ENCODE results near the gene FAM98C.

FAM98C gene

GRCh38 chr19:38385804-38386257, 17.1 kb upstream of the FAM98C start:
- H3K4me1 ChIP-seq (ENCODE audit: insufficient read depth, low read length, severe bottlenecking), result peaks cover 22% of the 10 kb centered on the region
- no peak overlapping the region; the same call in 1 of the 2 replicates for H3K4me2 ChIP-seq (ENCODE audit: low read length)
- H2AFZ ChIP-seq (ENCODE audit: low read length), result no peak overlapping the region
- H3K9ac ChIP-seq (ENCODE audit: low read length), result no peak overlapping the region
- H3K9me3 ChIP-seq (ENCODE audit: low read length), result no peaks in the 10 kb centered on the region
- no peak for TF ChIP-seq EZH2 (IDR thresholded peaks at IDR 0.05; ENCODE audit: borderline replicate concordance, low read length)
- TF ChIP-seq, protein P1, sequence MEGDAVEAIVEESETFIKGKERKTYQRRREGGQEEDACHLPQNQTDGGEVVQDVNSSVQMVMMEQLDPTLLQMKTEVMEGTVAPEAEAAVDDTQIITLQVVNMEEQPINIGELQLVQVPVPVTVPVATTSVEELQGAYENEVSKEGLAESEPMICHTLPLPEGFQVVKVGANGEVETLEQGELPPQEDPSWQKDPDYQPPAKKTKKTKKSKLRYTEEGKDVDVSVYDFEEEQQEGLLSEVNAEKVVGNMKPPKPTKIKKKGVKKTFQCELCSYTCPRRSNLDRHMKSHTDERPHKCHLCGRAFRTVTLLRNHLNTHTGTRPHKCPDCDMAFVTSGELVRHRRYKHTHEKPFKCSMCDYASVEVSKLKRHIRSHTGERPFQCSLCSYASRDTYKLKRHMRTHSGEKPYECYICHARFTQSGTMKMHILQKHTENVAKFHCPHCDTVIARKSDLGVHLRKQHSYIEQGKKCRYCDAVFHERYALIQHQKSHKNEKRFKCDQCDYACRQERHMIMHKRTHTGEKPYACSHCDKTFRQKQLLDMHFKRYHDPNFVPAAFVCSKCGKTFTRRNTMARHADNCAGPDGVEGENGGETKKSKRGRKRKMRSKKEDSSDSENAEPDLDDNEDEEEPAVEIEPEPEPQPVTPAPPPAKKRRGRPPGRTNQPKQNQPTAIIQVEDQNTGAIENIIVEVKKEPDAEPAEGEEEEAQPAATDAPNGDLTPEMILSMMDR (IDR thresholded peaks at IDR 0.05; ENCODE audit: low read length), result no peak
- no peaks in the 10 kb centered on the region for H3K27me3 ChIP-seq (ENCODE audit: insufficient read depth, low read length)
- H3K79me2 ChIP-seq (ENCODE audit: insufficient read depth, low read length), result no peaks in the 10 kb centered on the region
- no peak overlapping the region for H3K27ac ChIP-seq (ENCODE audit: low read depth, low read length, poor library complexity, severe bottlenecking)
- H4K20me1 ChIP-seq (ENCODE audit: insufficient read depth, low read length), result no peaks in the 10 kb centered on the region
- H3K9me2 ChIP-seq (ENCODE audit: low read depth, low read length), result no peaks in the 10 kb centered on the region
- H3K36me3 ChIP-seq (ENCODE audit: insufficient read depth, low read length), result peaks cover 34% of the 10 kb centered on the region
- H3F3A ChIP-seq (ENCODE audit: insufficient read depth, low read length), result no peaks in the 10 kb centered on the region
- H3K4me3 ChIP-seq (ENCODE audit: low read depth, low read length, poor library complexity, severe bottlenecking), result no peak overlapping the region

DNA sequence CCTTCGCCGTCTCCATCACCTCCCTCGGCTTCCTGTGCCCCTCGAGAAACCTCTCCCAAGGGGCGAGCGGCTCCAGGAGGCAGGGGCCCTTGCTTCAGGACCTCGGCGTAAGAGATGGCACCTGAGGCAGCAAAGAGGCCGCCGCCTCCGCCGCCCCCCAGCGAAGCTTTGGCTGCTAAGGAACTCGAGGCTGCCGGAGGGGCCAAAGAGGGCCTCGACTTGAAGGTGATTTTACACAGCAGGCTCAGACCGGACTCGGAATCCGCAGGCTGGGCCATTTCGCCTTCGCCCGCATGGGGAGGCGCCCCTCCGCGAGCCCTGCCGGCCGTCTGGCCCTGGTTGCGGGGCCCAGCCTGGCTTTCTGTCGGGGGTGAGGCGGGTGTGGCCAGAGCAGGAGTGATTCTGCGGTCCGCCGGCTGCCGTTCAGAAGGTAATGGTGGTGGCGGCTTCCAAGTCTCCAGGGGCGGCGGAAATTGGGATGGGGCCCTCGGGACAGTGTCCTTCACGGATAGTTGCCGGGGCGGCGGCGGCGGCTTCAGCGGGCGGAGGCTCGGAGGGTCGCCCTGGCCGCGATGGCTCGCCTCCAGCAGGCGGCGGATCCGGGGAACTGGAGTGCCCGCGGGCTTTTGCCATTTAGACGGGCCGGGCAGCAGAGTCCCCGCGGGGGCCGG, 16.5 kb upstream of the FAM98C start:
- H3K36me3 ChIP-seq (ENCODE audit: insufficient read depth, low read length), result peaks cover 28% of the 10 kb centered on the region
- TF ChIP-seq EZH2 (IDR thresholded peaks at IDR 0.05; ENCODE audit: borderline replicate concordance, low read length), result no peak
- H4K20me1 ChIP-seq (ENCODE audit: insufficient read depth, low read length), result no peaks in the 10 kb centered on the region
- no peak overlapping the region; the same call in 1 of the 2 replicates for H3K4me2 ChIP-seq (ENCODE audit: low read length)
- H3K27ac ChIP-seq (ENCODE audit: low read depth, low read length, poor library complexity, severe bottlenecking), result no peak overlapping the region
- H3F3A ChIP-seq (ENCODE audit: insufficient read depth, low read length), result no peaks in the 10 kb centered on the region
- no peaks in the 10 kb centered on the region for H3K79me2 ChIP-seq (ENCODE audit: insufficient read depth, low read length)
- H3K9me2 ChIP-seq (ENCODE audit: low read depth, low read length), result no peaks in the 10 kb centered on the region
- H2AFZ ChIP-seq (ENCODE audit: low read length), result no peak overlapping the region
- H3K9ac ChIP-seq (ENCODE audit: low read length), result no peak overlapping the region
- no peaks in the 10 kb centered on the region for H3K27me3 ChIP-seq (ENCODE audit: insufficient read depth, low read length)
- no peak overlapping the region for H3K4me3 ChIP-seq (ENCODE audit: low read depth, low read length, poor library complexity, severe bottlenecking)
- H3K9me3 ChIP-seq (ENCODE audit: low read length), result no peaks in the 10 kb centered on the region
- peaks cover 22% of the 10 kb centered on the region for H3K4me1 ChIP-seq (ENCODE audit: insufficient read depth, low read length, severe bottlenecking)

DNA sequence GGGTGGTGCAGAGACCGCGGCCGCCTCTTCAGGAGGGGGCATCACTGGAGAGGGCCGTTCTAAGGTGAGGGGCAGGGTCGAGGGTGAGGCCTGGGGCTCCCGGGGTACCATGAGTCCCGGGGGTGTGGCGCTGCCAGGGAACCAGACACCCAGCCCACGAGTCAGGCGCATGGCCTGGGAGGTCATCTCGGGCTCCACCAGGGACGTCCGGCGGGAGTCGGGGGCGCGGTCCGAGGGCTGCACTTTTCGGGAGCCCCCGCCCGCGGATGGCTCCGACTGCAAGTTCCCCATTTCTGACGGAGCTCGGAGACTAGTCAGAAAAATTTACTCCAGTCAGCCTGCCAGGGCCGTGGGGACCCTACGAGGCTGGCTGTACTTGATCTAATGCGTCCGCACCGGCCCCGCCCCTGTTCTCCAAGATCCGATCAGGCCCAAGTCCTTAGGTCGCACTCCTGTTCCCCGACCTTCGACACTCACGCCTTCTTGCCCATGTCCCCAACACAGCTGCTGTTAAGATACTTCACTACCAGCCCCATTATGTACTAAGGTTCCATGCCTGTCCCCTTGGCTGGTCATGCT, 15.8 kb upstream of the FAM98C start:
- no peaks in the 10 kb centered on the region for H3K27me3 ChIP-seq (ENCODE audit: insufficient read depth, low read length)
- H3K79me2 ChIP-seq (ENCODE audit: insufficient read depth, low read length), result no peaks in the 10 kb centered on the region
- peak overlapping the region; percentile 54 for H3K4me3 ChIP-seq (ENCODE audit: low read depth, low read length, poor library complexity, severe bottlenecking)
- H3K9me2 ChIP-seq (ENCODE audit: low read depth, low read length), result no peaks in the 10 kb centered on the region
- H3K4me1 ChIP-seq (ENCODE audit: insufficient read depth, low read length, severe bottlenecking), result peaks cover 22% of the 10 kb centered on the region
- H3F3A ChIP-seq (ENCODE audit: insufficient read depth, low read length), result no peaks in the 10 kb centered on the region
- H3K36me3 ChIP-seq (ENCODE audit: insufficient read depth, low read length), result peaks cover 22% of the 10 kb centered on the region
- no peaks in the 10 kb centered on the region for H4K20me1 ChIP-seq (ENCODE audit: insufficient read depth, low read length)
- TF ChIP-seq, protein P1 (IDR thresholded peaks at IDR 0.05; ENCODE audit: low read length), result no peak
- TF ChIP-seq EZH2 (IDR thresholded peaks at IDR 0.05; ENCODE audit: borderline replicate concordance, low read length), result no peak
- no peaks in the 10 kb centered on the region for H3K9me3 ChIP-seq (ENCODE audit: low read length)
- no peak overlapping the region for H3K27ac ChIP-seq (ENCODE audit: low read depth, low read length, poor library complexity, severe bottlenecking)
- H2AFZ ChIP-seq (ENCODE audit: low read length), result no peak overlapping the region
- H3K9ac ChIP-seq (ENCODE audit: low read length), result no peak overlapping the region
- H3K4me2 ChIP-seq (ENCODE audit: low read length), result peak overlapping the region; percentile 75
